Lung (tissue), 12 donors: ENCODE data around the gene MAML3. TPM values are rescaled to one million over a fixed set of nuclear protein-coding genes. Genes with fewer than 3 reads are reported as not detected.
A peak's percentile ranks its signal among the peaks of the same experiment; 100 is the strongest.

Experiments used
- ATAC-seq: fragments of 200-7000 bp; cut with Tn5 transposase; one replicate; pipeline ENCODE4 v1.9.1; 2020; ENCODE audit warnings: moderate number of reproducible peaks; ENCODE audit not compliant: insufficient read depth, low FRiP score
- DNase-seq, 3 donors: peaks; one replicate each; pipeline ENCODE4 v3.0.0-alpha.2; 2013 to 2017
- H3K27ac ChIP-seq, 2 donors: one replicate each; pipeline ENCODE4 v1.5.1; 2013; ENCODE audit warnings: mild to moderate bottlenecking in 2 of 2, moderate library complexity in 2 of 2, control low read depth in 1 of 2, inconsistent platforms in 1 of 2, low read depth in 1 of 2, low read length in 1 of 2
- H3K27me3 ChIP-seq, 3 donors: one replicate each; pipeline ENCODE4 v1.5.1; 2013; ENCODE audit warnings: low read length in 2 of 3; ENCODE audit not compliant: control insufficient read depth in 3 of 3, insufficient read depth in 3 of 3
- H3K36me3 ChIP-seq, 4 donors: one replicate each; pipeline ENCODE4 v1.5.1; 2013; ENCODE audit warnings: low read length in 4 of 4, mild to moderate bottlenecking in 1 of 4, moderate library complexity in 1 of 4; ENCODE audit not compliant: control insufficient read depth in 4 of 4, insufficient read depth in 4 of 4
- H3K4me1 ChIP-seq, 5 donors: one replicate each; pipeline ENCODE4 v1.5.1; 2013; ENCODE audit warnings: low read length in 5 of 5, mild to moderate bottlenecking in 2 of 5, moderate library complexity in 1 of 5; ENCODE audit not compliant: control insufficient read depth in 5 of 5, insufficient read depth in 5 of 5
- H3K4me3 ChIP-seq: one replicate; pipeline ENCODE4 v1.5.1; 2013; ENCODE audit warnings: mild to moderate bottlenecking, control low read depth, moderate library complexity
- H3K9ac ChIP-seq, 2 donors: one replicate each; pipeline ENCODE4 v1.5.1; 2013; ENCODE audit warnings: low read length in 2 of 2, control low read depth in 1 of 2; ENCODE audit not compliant: insufficient read depth in 1 of 2
- H3K9me3 ChIP-seq, 4 donors: one replicate each; pipeline ENCODE4 v1.5.1; 2013; ENCODE audit warnings: low read length in 3 of 4, mild to moderate bottlenecking in 1 of 4, moderate library complexity in 1 of 4; ENCODE audit not compliant: control insufficient read depth in 4 of 4, insufficient read depth in 3 of 4
- WGBS, 2 donors: extraction: QIAGEN DNeasy Blood & Tissue Kit; methylation state at CpG; one replicate each; pipeline ENCODE4 v1.1.7; 2013; 5-methylcytosine and 5-hydroxymethylcytosine counted together
- polyA plus RNA-seq, 2 donors: library from polyadenylated mRNA; stranded (reverse); fragments of 200-250 nt; gene quantifications; one replicate each; pipeline ENCODE4 v1.2.1, GENCODE V29; 2013
- total RNA-seq, 2 donors: library from RNA; depleted of rRNA in 1 of 2; stranded (reverse); fragments of >200 nt in 1 of 2; gene quantifications; one replicate each; pipeline ENCODE4 v1.2.1, GENCODE V29; 2014 to 2021
- TF ChIP-seq, protein P1 (sequence below): IDR thresholded peaks from 2 replicates; pipeline ENCODE4 v1.5.1; 2012; ENCODE audit warnings: mild to moderate bottlenecking; ENCODE audit errors: control extremely low read depth, extremely low read depth
- donor health status: control.
- donor health status: control.
- donor health status: Bipolar disorder and iron deficiency.
- donor health status: healthy.
- donor health status: DM: yes; HTN: yes; CAD: no.

The MAML3 gene
- total and polyA plus RNA-seq, 4 donors: 3.0 to 16.4 (median 8.5) TPM

- 42 to 63% methylated on average over 2 of the region's 2 CpGs for WGBS, 2 donors
- Histone ChIP-seq H3K9ac (no peak overlapping the region), H3K9me3 (no peaks in the 10 kb centered on the region), H3K4me3 (no peak overlapping the region), H3K27me3 (no peaks in the 10 kb centered on the region), H3K36me3 (no peaks in the 10 kb centered on the region), H3K4me1 (peaks cover 0 to 10% (median 2%) of the 10 kb centered on the region in 5 donors), H3K27ac (no peak overlapping the region)
- TF ChIP-seq, protein P1, sequence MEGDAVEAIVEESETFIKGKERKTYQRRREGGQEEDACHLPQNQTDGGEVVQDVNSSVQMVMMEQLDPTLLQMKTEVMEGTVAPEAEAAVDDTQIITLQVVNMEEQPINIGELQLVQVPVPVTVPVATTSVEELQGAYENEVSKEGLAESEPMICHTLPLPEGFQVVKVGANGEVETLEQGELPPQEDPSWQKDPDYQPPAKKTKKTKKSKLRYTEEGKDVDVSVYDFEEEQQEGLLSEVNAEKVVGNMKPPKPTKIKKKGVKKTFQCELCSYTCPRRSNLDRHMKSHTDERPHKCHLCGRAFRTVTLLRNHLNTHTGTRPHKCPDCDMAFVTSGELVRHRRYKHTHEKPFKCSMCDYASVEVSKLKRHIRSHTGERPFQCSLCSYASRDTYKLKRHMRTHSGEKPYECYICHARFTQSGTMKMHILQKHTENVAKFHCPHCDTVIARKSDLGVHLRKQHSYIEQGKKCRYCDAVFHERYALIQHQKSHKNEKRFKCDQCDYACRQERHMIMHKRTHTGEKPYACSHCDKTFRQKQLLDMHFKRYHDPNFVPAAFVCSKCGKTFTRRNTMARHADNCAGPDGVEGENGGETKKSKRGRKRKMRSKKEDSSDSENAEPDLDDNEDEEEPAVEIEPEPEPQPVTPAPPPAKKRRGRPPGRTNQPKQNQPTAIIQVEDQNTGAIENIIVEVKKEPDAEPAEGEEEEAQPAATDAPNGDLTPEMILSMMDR: no peak
- ATAC-seq (no peak), DNase-seq (peak in 1 of 3 donors; percentile 58)
These were observed 84.9 kb downstream of the MAML3 start for GRCh38 chr4:140069066-140069465.

DNA sequence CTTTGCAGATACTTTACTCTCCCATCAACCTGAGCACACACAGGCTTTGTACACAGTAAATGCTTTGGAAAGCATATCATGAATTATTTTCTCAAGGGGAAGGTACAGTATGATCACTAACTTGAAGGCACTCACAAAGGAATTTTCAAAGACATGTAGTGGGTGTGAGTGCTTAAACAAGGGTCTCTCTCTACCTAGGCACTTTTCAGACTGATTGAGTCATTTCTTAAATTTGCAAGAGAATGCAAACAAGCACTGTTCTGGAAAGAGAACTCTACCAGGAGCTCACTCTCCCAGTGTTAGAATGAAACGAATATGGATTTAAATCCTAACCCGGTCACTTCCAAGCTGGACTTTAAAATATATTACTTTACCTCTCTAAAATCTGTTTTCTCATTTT is 85.7 kb downstream of the MAML3 start:
- H3K27me3 ChIP-seq: no peaks in the 10 kb centered on the region
- no peak overlapping the region for H3K4me3 ChIP-seq
- no peak overlapping the region for H3K27ac ChIP-seq
- H3K4me1 ChIP-seq: peaks cover 0 to 10% (median 2%) of the 10 kb centered on the region in 5 donors
- 70 to 79% methylated on average over 2 of the region's 2 CpGs for WGBS, 2 donors
- H3K9ac ChIP-seq: no peak overlapping the region
- H3K36me3 ChIP-seq: no peaks in the 10 kb centered on the region
- TF ChIP-seq, protein P1: no peak
- peak in 1 of 3 donors; percentile 37 for DNase-seq
- H3K9me3 ChIP-seq: no peaks in the 10 kb centered on the region
- peak; percentile 60 for ATAC-seq

- Histone ChIP-seq H3K36me3 (no peaks in the 10 kb centered on the region), H3K9ac (no peak overlapping the region), H3K9me3 (no peaks in the 10 kb centered on the region), H3K4me3 (no peak overlapping the region), H3K27ac (no peak overlapping the region), H3K27me3 (no peaks in the 10 kb centered on the region), H3K4me1 (peaks cover 0 to 13% (median 10%) of the 10 kb centered on the region in 5 donors)
- TF ChIP-seq, protein P1: no peak
- no peak for ATAC-seq
- DNase-seq: no peak
- WGBS, 2 donors: 81 to 85% methylated on average over 3 of the region's 3 CpGs
These were observed 87.7 kb downstream of the MAML3 start for GRCh38 chr4:140066031-140066930.
